ENCODE data around the gene CCDC34. TPM values are rescaled to one million over a fixed set of nuclear protein-coding genes. Genes with fewer than 3 reads are reported as not detected.

CCDC34 gene
- total RNA-seq, 1 experiment from 2014 or later = 18.7 TPM

DNA sequence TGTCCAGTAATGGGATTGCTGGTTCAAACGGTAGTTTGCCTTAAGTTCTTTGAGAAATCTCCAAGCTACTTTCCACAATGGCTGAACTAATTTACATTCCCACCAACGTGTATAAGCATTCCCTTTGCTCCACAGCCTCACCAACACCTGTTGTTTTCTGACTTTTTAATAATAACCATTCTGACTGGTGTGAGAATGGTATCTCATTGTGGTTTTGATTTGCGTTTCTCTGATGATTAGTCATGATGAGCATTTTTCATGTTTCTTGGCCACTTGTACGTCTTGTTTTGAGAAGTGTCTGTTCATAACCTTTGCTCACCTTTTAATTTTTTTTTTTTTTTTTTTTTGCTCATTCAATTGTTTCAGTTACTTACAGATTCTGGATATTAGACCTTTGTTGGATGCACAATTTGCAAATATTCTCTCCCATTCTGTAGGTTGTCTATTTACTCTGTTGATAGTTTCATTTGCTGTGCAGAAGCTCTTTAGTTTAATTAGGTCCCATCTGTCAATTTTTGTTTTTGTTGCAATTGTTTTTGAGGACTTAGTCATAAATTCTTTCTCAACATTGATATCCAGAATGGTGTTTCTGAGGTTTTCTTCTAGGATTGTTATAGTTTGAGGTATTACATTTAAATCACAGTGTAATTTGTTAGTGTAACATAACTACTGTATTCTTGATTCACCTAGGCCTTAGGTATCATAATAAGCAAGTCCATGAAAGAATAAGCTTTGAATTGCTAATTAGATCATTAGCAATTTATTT is 33.0 kb downstream of the CCDC34 start (continued):
- TF ChIP-seq, protein P1, sequence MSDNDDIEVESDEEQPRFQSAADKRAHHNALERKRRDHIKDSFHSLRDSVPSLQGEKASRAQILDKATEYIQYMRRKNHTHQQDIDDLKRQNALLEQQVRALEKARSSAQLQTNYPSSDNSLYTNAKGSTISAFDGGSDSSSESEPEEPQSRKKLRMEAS (IDR thresholded peaks at IDR 0.05) = no peak
- TF ChIP-seq SP1 (IDR thresholded peaks at IDR 0.05; ENCODE audit: low read depth) (no peak), RAD21 (IDR thresholded peaks at IDR 0.05; ENCODE audit: low read depth) (no peak), SRF (IDR thresholded peaks at IDR 0.05; ENCODE audit: low read depth) (no peak)

DNA sequence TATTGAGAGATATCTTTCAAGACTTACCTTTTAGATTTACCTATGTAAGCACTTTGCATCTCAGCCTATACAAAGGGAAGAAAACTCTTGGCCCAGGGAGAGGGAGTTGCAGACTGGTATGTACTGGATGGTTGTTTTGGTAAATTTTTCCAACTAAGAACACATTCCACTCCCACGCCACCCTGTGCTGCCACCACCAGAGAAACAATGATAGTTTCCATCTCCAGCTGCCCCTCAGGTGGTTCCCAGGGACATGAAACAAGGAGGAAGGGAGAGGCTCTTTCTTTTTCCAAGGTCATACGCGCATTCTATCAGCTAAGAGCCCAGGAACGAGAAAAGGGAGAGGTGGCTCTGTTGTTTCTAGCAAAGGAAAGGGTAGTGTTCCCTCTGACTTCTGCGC is 34.4 kb downstream of the CCDC34 start:
- ChIA-PET RAD21 (ENCODE audit: low non-redundant PET in 1 of 2, low total read pairs in 2 of 2, uncharacterized antibody in 2 of 2, unreplicated experiment in 2 of 2) (no interaction called here), POLR2A (no interaction called here), CTCF (no interaction called here)
- no peak overlapping the region for H3K4me2 ChIP-seq (ENCODE audit: low read length)
- no peaks in the 10 kb centered on the region for H4K20me1 ChIP-seq (ENCODE audit: insufficient read depth)
- H3K27me3 ChIP-seq (ENCODE audit: insufficient read depth, low read length) = no peaks in the 10 kb centered on the region
- ATAC-seq (no peak), DNase-seq (ENCODE audit: low read depth, low spot score) (no peak)
- no peak overlapping the region for H2AFZ ChIP-seq (ENCODE audit: low read depth, low read length, poor library complexity, severe bottlenecking)
- H3K9me2 ChIP-seq (ENCODE audit: insufficient read depth) = no peaks in the 10 kb centered on the region
- intact Hi-C loops (cut with micrococcal nuclease) = no loop called here
- H3K79me2 ChIP-seq (ENCODE audit: insufficient read depth, low read length) = no peaks in the 10 kb centered on the region
- H3K4me1 ChIP-seq (ENCODE audit: control insufficient read depth in 1 of 2, insufficient read depth in 2 of 2, low read length in 2 of 2) = no peaks in the 10 kb centered on the region
- H3K36me3 ChIP-seq (ENCODE audit: control insufficient read depth in 1 of 2, insufficient read depth in 2 of 2, low read length in 2 of 2) = no peaks in the 10 kb centered on the region
- H3K9me3 ChIP-seq (ENCODE audit: control insufficient read depth in 1 of 2, insufficient read depth in 1 of 2, low read depth in 1 of 2, low read length in 2 of 2) = no peaks in the 10 kb centered on the region
- no TSS peak for BruUV-seq (replicated peaks)
- H3K27ac ChIP-seq (ENCODE audit: low read depth, low read length) = no peak overlapping the region
- H3K9ac ChIP-seq (ENCODE audit: low read length) = no peak overlapping the region
- H3K4me3 ChIP-seq (replicated peaks in 1 of 2; ENCODE audit: low read depth in 1 of 2, low read length in 2 of 2) = no peak overlapping the region
- TF ChIP-seq SP1 (IDR thresholded peaks at IDR 0.05; ENCODE audit: low read depth) (no peak), POLR2AphosphoS5 (IDR thresholded peaks at IDR 0.05; ENCODE audit: low read depth, low read length) (no peak), EZH2 (IDR thresholded peaks at IDR 0.05) (no peak), JUND (IDR thresholded peaks at IDR 0.05) (no peak), ELF1 (IDR thresholded peaks at IDR 0.05; ENCODE audit: borderline replicate concordance, low read depth) (no peak), ZFX (IDR thresholded peaks at IDR 0.05) (no peak), FOSL1 (IDR thresholded peaks at IDR 0.05; ENCODE audit: low read depth) (no peak), POLR2A (IDR thresholded peaks at IDR 0.05; ENCODE audit: borderline replicate concordance, extremely low read depth, insufficient read depth, insufficient read length) (no peak), EZH2phosphoT487 (IDR thresholded peaks at IDR 0.05; ENCODE audit: borderline replicate concordance) (no peak), YY1 (IDR thresholded peaks at IDR 0.05; ENCODE audit: extremely low read depth, insufficient replicate concordance, low read depth, low read length) (no peak), SIN3A (IDR thresholded peaks at IDR 0.05; ENCODE audit: low read depth) (no peak), RAD21 (IDR thresholded peaks at IDR 0.05; ENCODE audit: low read depth) (no peak), CEBPB (IDR thresholded peaks at IDR 0.05; ENCODE audit: low read depth) (no peak), TCF7L2 (IDR thresholded peaks at IDR 0.05; ENCODE audit: borderline replicate concordance, extremely low read depth, insufficient read depth, insufficient read length) (no peak)
- TF ChIP-seq, protein P2, sequence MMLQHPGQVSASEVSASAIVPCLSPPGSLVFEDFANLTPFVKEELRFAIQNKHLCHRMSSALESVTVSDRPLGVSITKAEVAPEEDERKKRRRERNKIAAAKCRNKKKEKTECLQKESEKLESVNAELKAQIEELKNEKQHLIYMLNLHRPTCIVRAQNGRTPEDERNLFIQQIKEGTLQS (IDR thresholded peaks at IDR 0.05) = no peak
- TF ChIP-seq, protein P3, sequence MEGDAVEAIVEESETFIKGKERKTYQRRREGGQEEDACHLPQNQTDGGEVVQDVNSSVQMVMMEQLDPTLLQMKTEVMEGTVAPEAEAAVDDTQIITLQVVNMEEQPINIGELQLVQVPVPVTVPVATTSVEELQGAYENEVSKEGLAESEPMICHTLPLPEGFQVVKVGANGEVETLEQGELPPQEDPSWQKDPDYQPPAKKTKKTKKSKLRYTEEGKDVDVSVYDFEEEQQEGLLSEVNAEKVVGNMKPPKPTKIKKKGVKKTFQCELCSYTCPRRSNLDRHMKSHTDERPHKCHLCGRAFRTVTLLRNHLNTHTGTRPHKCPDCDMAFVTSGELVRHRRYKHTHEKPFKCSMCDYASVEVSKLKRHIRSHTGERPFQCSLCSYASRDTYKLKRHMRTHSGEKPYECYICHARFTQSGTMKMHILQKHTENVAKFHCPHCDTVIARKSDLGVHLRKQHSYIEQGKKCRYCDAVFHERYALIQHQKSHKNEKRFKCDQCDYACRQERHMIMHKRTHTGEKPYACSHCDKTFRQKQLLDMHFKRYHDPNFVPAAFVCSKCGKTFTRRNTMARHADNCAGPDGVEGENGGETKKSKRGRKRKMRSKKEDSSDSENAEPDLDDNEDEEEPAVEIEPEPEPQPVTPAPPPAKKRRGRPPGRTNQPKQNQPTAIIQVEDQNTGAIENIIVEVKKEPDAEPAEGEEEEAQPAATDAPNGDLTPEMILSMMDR (IDR thresholded peaks at IDR 0.05 in 2 of 3, conservative IDR thresholded peaks at IDR 0.05 in 1 of 3; ENCODE audit: borderline replicate concordance in 1 of 3, insufficient read depth in 1 of 3, low read depth in 2 of 3, low read length in 2 of 3) = no peak
- TF ChIP-seq, protein P1 (IDR thresholded peaks at IDR 0.05) = no peak
- TF ChIP-seq, protein P4, sequence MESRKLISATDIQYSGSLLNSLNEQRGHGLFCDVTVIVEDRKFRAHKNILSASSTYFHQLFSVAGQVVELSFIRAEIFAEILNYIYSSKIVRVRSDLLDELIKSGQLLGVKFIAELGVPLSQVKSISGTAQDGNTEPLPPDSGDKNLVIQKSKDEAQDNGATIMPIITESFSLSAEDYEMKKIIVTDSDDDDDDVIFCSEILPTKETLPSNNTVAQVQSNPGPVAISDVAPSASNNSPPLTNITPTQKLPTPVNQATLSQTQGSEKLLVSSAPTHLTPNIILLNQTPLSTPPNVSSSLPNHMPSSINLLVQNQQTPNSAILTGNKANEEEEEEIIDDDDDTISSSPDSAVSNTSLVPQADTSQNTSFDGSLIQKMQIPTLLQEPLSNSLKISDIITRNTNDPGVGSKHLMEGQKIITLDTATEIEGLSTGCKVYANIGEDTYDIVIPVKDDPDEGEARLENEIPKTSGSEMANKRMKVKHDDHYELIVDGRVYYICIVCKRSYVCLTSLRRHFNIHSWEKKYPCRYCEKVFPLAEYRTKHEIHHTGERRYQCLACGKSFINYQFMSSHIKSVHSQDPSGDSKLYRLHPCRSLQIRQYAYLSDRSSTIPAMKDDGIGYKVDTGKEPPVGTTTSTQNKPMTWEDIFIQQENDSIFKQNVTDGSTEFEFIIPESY (IDR thresholded peaks at IDR 0.05; ENCODE audit: extremely low read depth, insufficient replicate concordance, low read length) = no peak

Measured in HCT116 (cell line).